Measurements from ENCODE around the gene ARMH4.

Gene ARMH4

GRCh38 chr14:58100735-58101368, 51.2 kb downstream of the ARMH4 start:
- H3K4me3 ChIP-seq (ENCODE audit: low read depth, low read length) = no peak overlapping the region
- DNase-seq (ENCODE audit: low read depth) = no peak
- no peak for TF ChIP-seq CTCF (IDR thresholded peaks at IDR 0.05; ENCODE audit: low read depth, low read length, missing control alignments)

DNA sequence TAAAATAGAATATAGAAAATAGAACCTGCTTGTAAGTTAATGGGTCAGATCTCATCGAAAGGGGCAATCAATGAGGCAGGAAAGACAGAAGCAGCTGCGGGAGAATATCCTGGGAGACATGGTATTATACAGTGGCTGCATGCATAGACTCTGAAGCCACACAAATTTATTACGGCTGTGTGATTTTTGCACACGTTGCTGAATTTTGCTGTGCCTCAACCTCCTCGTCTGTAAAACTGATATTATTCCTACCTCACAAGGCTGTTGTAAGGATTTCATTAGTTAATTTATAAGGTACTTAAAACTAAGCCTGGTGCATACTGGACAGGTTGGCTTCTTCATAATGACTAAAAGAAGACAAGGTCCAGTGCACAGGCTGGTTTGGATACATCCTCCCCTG, 52.3 kb downstream of the ARMH4 start:
- no peak overlapping the region for H3K4me3 ChIP-seq (ENCODE audit: low read depth, low read length)
- no peak for DNase-seq (ENCODE audit: low read depth)

GRCh38 chr14:58098507-58098906, 53.5 kb downstream of the ARMH4 start:
- H3K4me3 ChIP-seq (ENCODE audit: low read depth, low read length) = no peak overlapping the region
- DNase-seq (ENCODE audit: low read depth) = no peak
- TF ChIP-seq CTCF (IDR thresholded peaks at IDR 0.05; ENCODE audit: low read depth, low read length, missing control alignments) = no peak

More for the DNA sequence above, 52.3 kb downstream of the ARMH4 start:
- TF ChIP-seq CTCF (IDR thresholded peaks at IDR 0.05; ENCODE audit: low read depth, low read length, missing control alignments) = no peak

- DNase-seq (ENCODE audit: low read depth) = no peak
- TF ChIP-seq CTCF (IDR thresholded peaks at IDR 0.05; ENCODE audit: low read depth, low read length, missing control alignments) = no peak
- H3K4me3 ChIP-seq (ENCODE audit: low read depth, low read length) = no peak overlapping the region
Measured at GRCh38 chr14:58096731-58097130, 55.3 kb downstream of the ARMH4 start.

GRCh38 chr14:58091883-58092630, 60.0 kb downstream of the ARMH4 start:
- H3K4me3 ChIP-seq (ENCODE audit: low read depth, low read length) = no peak overlapping the region
- no peak for DNase-seq (ENCODE audit: low read depth)
- TF ChIP-seq CTCF (IDR thresholded peaks at IDR 0.05; ENCODE audit: low read depth, low read length, missing control alignments) = no peak

DNA sequence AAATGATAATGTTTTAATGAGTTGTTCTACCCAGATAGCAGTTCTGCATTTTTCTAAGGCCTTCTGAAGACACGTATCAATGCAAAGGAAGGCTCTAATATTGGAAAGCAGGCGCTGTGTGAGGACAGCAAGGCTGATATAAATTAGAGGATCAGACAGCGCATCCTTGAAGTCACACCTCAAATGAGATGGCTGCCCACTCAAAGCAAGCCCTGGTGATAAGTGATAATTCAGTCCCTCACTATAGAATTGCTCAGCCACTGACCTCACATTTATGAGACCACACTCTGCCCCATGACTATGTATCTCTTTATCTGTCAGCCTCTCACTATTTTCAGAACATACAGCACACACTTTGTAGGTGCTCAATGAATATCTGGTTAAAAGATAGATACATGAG, 62.4 kb downstream of the ARMH4 start:
- TF ChIP-seq CTCF (IDR thresholded peaks at IDR 0.05; ENCODE audit: low read depth, low read length, missing control alignments) = no peak
- no peak overlapping the region for H3K4me3 ChIP-seq (ENCODE audit: low read depth, low read length)
- DNase-seq (ENCODE audit: low read depth) = no peak

GRCh38 chr14:58088961-58089360, 63.1 kb downstream of the ARMH4 start:
- no peak overlapping the region for H3K4me3 ChIP-seq (ENCODE audit: low read depth, low read length)
- no peak for DNase-seq (ENCODE audit: low read depth)

More at GRCh38 chr14:58088961-58089360, 63.1 kb downstream of the ARMH4 start:
- TF ChIP-seq CTCF (IDR thresholded peaks at IDR 0.05; ENCODE audit: low read depth, low read length, missing control alignments) = no peak
